Naive B cell (primary cell): ENCODE data around the gene GSDME. TPM values are rescaled to one million over a fixed set of nuclear protein-coding genes. Genes with fewer than 3 reads are reported as not detected.

Experiments used
- ATAC-seq, 2 donors: fragments of 150-1000 bp; cut with Tn5 transposase; 2 replicates each; pipeline ENCODE4 v1.10.0; 2021; ENCODE audit warnings: low read depth in 2 of 2, mild to moderate bottlenecking in 2 of 2, moderate library complexity in 2 of 2
- DNase-seq: peaks from one replicate; pipeline ENCODE4 v3.0.0; 2022
- H3K27ac Mint-ChIP-seq, 6 donors: one replicate each; pipeline ENCODE4 v1.8.0; 2020 to 2022; ENCODE audit warnings: mild to moderate bottlenecking in 6 of 6, mixed read lengths in 6 of 6, moderate library complexity in 5 of 6, inconsistent platforms in 2 of 6
- H3K27me3 Mint-ChIP-seq, 3 donors: one replicate each; pipeline ENCODE4 v1.8.0; 2021 to 2022; ENCODE audit warnings: mixed read lengths in 3 of 3, mild to moderate bottlenecking in 1 of 3
- H3K36me3 Mint-ChIP-seq, 2 donors: one replicate each; pipeline ENCODE4 v1.8.0; 2020 to 2022; ENCODE audit warnings: mixed read lengths in 2 of 2, inconsistent platforms in 1 of 2, mild to moderate bottlenecking in 1 of 2
- H3K4me1 Mint-ChIP-seq, 3 donors: one replicate each; pipeline ENCODE4 v1.8.0; 2020 to 2022; ENCODE audit warnings: mixed read lengths in 3 of 3, inconsistent platforms in 1 of 3, mild to moderate bottlenecking in 1 of 3, moderate library complexity in 1 of 3
- H3K4me3 Mint-ChIP-seq, 8 donors: one replicate each; pipeline ENCODE4 v1.8.0; 2020 to 2022; ENCODE audit warnings: mild to moderate bottlenecking in 8 of 8, mixed read lengths in 8 of 8, moderate library complexity in 8 of 8, inconsistent platforms in 2 of 8
- H3K9me3 Mint-ChIP-seq, 7 donors: one replicate each; pipeline ENCODE4 v1.8.0; 2020 to 2022; ENCODE audit warnings: mixed read lengths in 7 of 7, mild to moderate bottlenecking in 5 of 7, inconsistent platforms in 2 of 7, moderate library complexity in 1 of 7
- polyA plus RNA-seq, 6 donors: library from polyadenylated mRNA; unstranded; fragments of 300-500 nt; fragmentation: Illumina TruSeq; gene quantifications; one replicate each; pipeline ENCODE4 v1.2.3, GENCODE V29; 2021; ENCODE audit warnings: low read depth in 6 of 6

GSDME gene
- polyA plus RNA-seq, 6 donors from 2014 or later: 8.0 to 22.3 (median 12.9) TPM; not detected in 1

GRCh38 chr7:24713850-24714675 lies 43.2 kb downstream of the GSDME start:
- DNase-seq (no peak), ATAC-seq (no peak)
- H3K4me3 Mint-ChIP-seq: peak overlapping the region in 1 of 8 donors; percentile 39
- H3K27ac Mint-ChIP-seq: no peak overlapping the region
- H3K36me3 Mint-ChIP-seq: peaks cover 0 to 21% of the 10 kb centered on the region in 2 donors
- H3K4me1 Mint-ChIP-seq: peaks cover 34 to 53% (median 42%) of the 10 kb centered on the region in 3 donors
- H3K9me3 Mint-ChIP-seq: no peaks in the 10 kb centered on the region
- peaks cover 0 to 35% (median 25%) of the 10 kb centered on the region in 3 donors for H3K27me3 Mint-ChIP-seq

DNA sequence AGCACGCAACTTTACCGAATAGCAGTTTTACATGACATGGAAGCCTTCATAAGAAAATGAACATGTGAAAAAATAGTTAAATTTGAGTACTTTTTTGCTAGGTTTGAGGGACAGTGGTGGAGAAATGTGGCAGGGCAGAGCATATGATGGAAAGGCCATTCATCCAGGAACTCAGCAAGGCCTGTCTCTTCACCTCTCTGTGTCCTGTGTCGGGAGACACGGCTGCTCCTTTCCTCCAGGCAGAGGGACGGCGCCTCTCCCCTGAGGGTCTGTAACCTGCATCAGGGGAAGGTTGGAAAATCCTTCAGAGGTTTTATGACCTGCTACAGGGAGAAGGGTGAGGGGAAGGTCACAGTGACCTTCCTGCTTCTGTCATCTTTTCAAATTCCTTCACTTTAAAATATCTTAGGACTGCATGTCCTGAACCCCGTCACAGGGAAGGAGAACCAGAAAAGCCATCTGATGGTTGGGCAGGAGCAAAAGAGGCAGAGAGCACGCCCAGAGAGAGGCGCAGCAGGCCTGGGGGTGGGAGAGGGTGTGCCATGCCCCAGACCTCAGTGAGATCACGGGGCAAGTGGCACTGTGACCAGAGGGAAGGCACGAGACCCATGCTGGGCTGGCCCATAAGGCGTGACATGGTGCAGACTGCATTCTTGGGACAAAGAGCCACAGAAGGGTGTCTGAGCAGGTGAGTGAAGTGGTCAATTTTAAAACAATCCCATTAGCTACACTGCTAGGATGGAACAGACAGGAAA lies 44.0 kb downstream of the GSDME start:
- H3K36me3 Mint-ChIP-seq: peaks cover 0 to 21% of the 10 kb centered on the region in 2 donors
- ATAC-seq: no peak
- peaks cover 0 to 35% (median 25%) of the 10 kb centered on the region in 3 donors for H3K27me3 Mint-ChIP-seq
- no peak overlapping the region for H3K4me3 Mint-ChIP-seq
- H3K4me1 Mint-ChIP-seq: peaks cover 26 to 45% (median 34%) of the 10 kb centered on the region in 3 donors
- H3K27ac Mint-ChIP-seq: peak overlapping the region in 2 of 6 donors; percentile 33 to 48
- no peak for DNase-seq
- no peaks in the 10 kb centered on the region for H3K9me3 Mint-ChIP-seq

DNA sequence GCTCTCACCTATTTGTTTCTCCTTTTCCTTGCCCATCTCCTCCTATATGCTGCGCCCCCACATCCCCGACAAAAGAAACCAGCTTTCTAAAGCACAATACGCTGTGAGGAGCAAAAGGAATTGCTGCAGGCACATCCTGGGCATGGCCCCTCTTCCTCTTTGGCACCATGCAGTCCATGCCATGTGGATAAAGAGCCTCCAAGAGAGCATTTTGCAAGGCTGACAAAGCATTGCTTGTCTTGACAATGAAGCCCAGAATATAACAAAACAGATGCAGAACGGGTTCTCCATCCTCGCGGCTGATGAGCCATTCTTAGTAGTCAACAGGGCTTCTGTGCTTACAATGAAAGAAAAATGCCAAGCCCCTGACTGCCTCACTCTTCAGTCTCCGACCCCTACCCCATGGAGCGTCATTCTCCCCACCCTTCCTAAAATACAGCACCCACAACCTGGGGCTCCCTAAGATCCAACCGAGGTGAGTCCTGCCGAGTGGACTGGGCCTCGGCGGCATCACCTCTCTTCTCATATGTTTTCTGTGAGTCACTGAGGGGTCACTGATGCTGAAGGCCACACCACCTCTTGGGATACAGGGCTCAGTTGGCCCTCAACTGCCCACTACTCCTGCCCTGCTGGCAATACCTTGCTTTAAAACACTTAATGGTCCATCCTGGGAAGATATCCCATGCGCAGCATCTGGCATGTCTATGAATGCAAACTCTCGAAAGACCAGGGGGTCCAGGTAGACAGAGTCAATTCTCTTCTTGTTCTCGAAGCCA lies 47.5 kb downstream of the GSDME start:
- Mint-ChIP-seq H3K36me3 (peaks cover 0 to 21% of the 10 kb centered on the region in 2 donors), H3K27me3 (peaks cover 0 to 16% (median 13%) of the 10 kb centered on the region in 3 donors), H3K27ac (peak overlapping the region in 1 of 6 donors; percentile 42), H3K9me3 (no peaks in the 10 kb centered on the region), H3K4me3 (no peak overlapping the region), H3K4me1 (peaks cover 9 to 21% (median 14%) of the 10 kb centered on the region in 3 donors)
- DNase-seq (no peak), ATAC-seq (no peak)

- ATAC-seq: no peak
- peak overlapping the region in 2 of 6 donors; percentile 17 to 26 for H3K27ac Mint-ChIP-seq
- H3K4me3 Mint-ChIP-seq: no peak overlapping the region
- DNase-seq: no peak
- H3K27me3 Mint-ChIP-seq: peaks cover 0 to 15% (median 8%) of the 10 kb centered on the region in 3 donors
- H3K9me3 Mint-ChIP-seq: no peaks in the 10 kb centered on the region
- H3K4me1 Mint-ChIP-seq: peaks cover 14 to 21% (median 15%) of the 10 kb centered on the region in 3 donors
- H3K36me3 Mint-ChIP-seq: peaks cover 0 to 20% of the 10 kb centered on the region in 2 donors
Observed at GRCh38 chr7:24709051-24709450, 48.2 kb downstream of the GSDME start.

- DNase-seq: no peak
- H3K4me1 Mint-ChIP-seq: peaks cover 11 to 17% (median 14%) of the 10 kb centered on the region in 3 donors
- H3K9me3 Mint-ChIP-seq: no peaks in the 10 kb centered on the region
Observed at GRCh38 chr7:24707988-24708615, 49.2 kb downstream of the GSDME start.

GRCh38 chr7:24706211-24707170 lies 50.8 kb downstream of the GSDME start:
- Mint-ChIP-seq H3K9me3 (no peaks in the 10 kb centered on the region), H3K27ac (peak overlapping the region in 1 of 6 donors; percentile 29), H3K27me3 (no peaks in the 10 kb centered on the region), H3K4me3 (no peak overlapping the region), H3K4me1 (peaks cover 9 to 17% (median 14%) of the 10 kb centered on the region in 3 donors), H3K36me3 (peaks cover 0 to 10% of the 10 kb centered on the region in 2 donors)
- DNase-seq (no peak), ATAC-seq (no peak)

More at GRCh38 chr7:24707988-24708615, 49.2 kb downstream of the GSDME start:
- no peak for ATAC-seq
- Mint-ChIP-seq H3K36me3 (peaks cover 0 to 10% of the 10 kb centered on the region in 2 donors), H3K27me3 (peaks cover 0 to 5% (median 0%) of the 10 kb centered on the region in 3 donors), H3K4me3 (no peak overlapping the region), H3K27ac (peak overlapping the region in 3 of 6 donors; percentile 11 to 82 (median 17))

DNA sequence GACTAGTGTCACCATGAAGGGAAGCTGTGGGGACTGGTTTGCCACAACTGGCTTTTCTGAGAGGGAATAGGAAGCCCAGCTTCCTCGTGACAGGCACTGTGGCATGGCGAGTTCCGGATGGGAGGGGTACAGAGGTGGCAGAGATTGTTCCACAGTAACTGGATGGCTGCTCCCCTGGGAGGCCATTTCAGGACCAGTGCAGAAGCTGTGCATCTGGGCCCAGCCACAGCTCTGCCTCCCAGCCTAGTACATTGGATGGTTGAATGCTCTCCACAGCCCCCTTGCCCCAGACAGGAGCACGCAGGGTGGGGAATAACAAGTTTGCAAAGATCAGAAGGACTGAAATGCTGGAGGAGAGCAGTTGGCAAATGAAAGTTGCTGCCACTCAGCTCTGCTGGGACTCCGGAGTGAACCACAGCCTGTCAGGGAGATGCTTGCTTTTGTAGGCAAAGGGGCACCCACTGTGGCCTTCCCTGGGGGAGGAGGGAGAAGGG lies 51.8 kb downstream of the GSDME start:
- no peaks in the 10 kb centered on the region for H3K27me3 Mint-ChIP-seq
- ATAC-seq: peak; percentile 27 to 53
- peaks cover 9 to 17% (median 14%) of the 10 kb centered on the region in 3 donors for H3K4me1 Mint-ChIP-seq
- no peaks in the 10 kb centered on the region for H3K9me3 Mint-ChIP-seq
- peak overlapping the region in 2 of 8 donors; percentile 59 to 67 for H3K4me3 Mint-ChIP-seq
- peak overlapping the region; percentile 18 to 67 (median 61) for H3K27ac Mint-ChIP-seq
- DNase-seq: no peak
- H3K36me3 Mint-ChIP-seq: peaks cover 0 to 10% of the 10 kb centered on the region in 2 donors

DNA sequence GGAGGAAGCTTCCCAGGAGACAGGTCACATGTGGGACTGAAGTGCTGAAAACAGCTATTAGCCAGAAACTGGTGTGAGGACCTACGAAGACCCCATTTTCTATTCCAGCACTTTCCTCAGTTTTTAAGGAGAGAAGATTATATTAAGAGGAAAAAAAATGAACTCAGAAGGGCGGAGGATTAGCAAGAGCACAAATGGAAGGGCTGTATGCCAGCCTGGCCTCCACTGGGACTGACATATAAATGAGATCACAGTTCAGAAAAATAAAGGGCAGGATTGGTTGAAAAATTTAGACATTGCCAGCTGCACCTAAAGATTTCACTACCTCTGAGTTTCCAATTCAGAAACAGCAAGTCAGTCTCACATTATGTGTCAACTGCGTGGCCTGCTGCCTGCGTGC lies 53.0 kb downstream of the GSDME start:
- no peak for ATAC-seq
- peaks cover 9 to 17% (median 14%) of the 10 kb centered on the region in 3 donors for H3K4me1 Mint-ChIP-seq
- H3K27me3 Mint-ChIP-seq: no peaks in the 10 kb centered on the region
- H3K9me3 Mint-ChIP-seq: no peaks in the 10 kb centered on the region
- H3K36me3 Mint-ChIP-seq: peaks cover 0 to 8% of the 10 kb centered on the region in 2 donors
- peak overlapping the region in 1 of 6 donors; percentile 88 for H3K27ac Mint-ChIP-seq
- H3K4me3 Mint-ChIP-seq: no peak overlapping the region
- no peak for DNase-seq

DNA sequence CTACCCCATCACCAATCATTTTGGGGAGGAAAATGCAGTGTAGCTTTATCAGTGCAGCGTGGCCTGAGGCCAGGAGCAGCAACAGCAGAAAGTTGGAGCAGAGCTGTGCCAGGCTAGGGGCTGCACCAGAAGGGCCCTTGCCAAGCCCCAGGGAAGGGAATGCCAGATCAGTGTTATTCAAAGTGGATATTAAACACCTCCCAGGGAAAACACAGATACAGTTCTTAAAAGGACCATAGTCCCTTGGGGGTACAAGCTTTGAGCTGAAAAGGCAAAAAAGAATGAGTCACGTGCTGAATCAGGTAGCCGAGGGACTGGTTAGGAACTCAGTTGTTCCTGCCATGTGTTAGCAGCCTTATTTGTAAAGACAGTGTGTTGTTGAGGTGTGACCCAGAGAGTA lies 54.0 kb downstream of the GSDME start:
- ATAC-seq (no peak), DNase-seq (no peak)
- H3K27me3 Mint-ChIP-seq: no peaks in the 10 kb centered on the region
- H3K4me1 Mint-ChIP-seq: peaks cover 9 to 17% (median 15%) of the 10 kb centered on the region in 3 donors
- H3K4me3 Mint-ChIP-seq: no peak overlapping the region
- no peaks in the 10 kb centered on the region for H3K9me3 Mint-ChIP-seq
- H3K36me3 Mint-ChIP-seq: peaks cover 0 to 7% of the 10 kb centered on the region in 2 donors
- H3K27ac Mint-ChIP-seq: peak overlapping the region in 2 of 6 donors; percentile 10 to 38

DNA sequence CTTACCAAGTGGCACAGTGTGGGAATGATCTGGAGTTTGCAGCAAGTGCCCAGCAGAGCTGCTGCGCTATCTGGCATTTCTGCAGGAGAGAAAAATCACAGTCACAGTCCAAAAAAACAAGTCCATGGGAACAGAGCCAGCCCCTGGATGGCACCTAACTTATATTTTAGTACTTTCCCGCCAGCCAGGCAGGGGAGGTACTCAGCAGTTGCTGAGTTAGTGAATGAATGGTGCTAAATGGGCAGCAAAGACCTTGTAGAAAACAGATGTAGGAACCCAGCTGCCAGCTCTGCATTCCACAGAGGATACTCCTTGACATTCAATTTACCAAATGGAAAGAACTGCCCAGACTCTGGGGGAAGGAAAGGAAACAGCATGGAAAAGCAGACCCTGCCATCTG lies 54.5 kb downstream of the GSDME start:
- H3K27ac Mint-ChIP-seq: peak overlapping the region in 2 of 6 donors; percentile 10 to 17
- DNase-seq (no peak), ATAC-seq (no peak)
- no peak overlapping the region for H3K4me3 Mint-ChIP-seq
- no peaks in the 10 kb centered on the region for H3K27me3 Mint-ChIP-seq
- H3K36me3 Mint-ChIP-seq: peaks cover 0 to 7% of the 10 kb centered on the region in 2 donors
- no peaks in the 10 kb centered on the region for H3K9me3 Mint-ChIP-seq
- peaks cover 9 to 19% (median 18%) of the 10 kb centered on the region in 3 donors for H3K4me1 Mint-ChIP-seq

GRCh38 chr7:24701261-24702235 lies 55.7 kb downstream of the GSDME start:
- Mint-ChIP-seq H3K36me3 (peaks cover 0 to 7% of the 10 kb centered on the region in 2 donors), H3K27ac (no peak overlapping the region), H3K27me3 (no peaks in the 10 kb centered on the region), H3K4me3 (no peak overlapping the region), H3K9me3 (no peaks in the 10 kb centered on the region), H3K4me1 (peaks cover 9 to 24% (median 18%) of the 10 kb centered on the region in 3 donors)
- ATAC-seq (no peak), DNase-seq (no peak)
